H9 (cell line): Measurements from ENCODE around the gene COL4A4. TPM values are rescaled to one million over a fixed set of nuclear protein-coding genes. Genes with fewer than 3 reads are reported as not detected.

Experiments
- DNase-seq: peaks from one replicate; pipeline ENCODE4 v3.0.0-alpha.2; 2017
- H2AFZ ChIP-seq: one replicate; pipeline ENCODE4 v1.6.1; 2013; ENCODE audit warnings: mild to moderate bottlenecking, low read length, control low read depth, moderate library complexity
- H2AK5ac ChIP-seq: 2 replicates; pipeline ENCODE4 v1.6.1; 2013; ENCODE audit warnings: low read length, control low read depth, mixed read lengths; ENCODE audit not compliant: insufficient read length
- H2BK120ac ChIP-seq: one replicate; pipeline ENCODE4 v1.6.1; 2013; ENCODE audit warnings: low read depth, mild to moderate bottlenecking, low read length, control low read depth, inconsistent platforms; ENCODE audit not compliant: poor library complexity, severe bottlenecking
- H2BK12ac ChIP-seq: 2 replicates; pipeline ENCODE4 v1.6.1; 2013; ENCODE audit warnings: low read length, control low read depth, mixed read lengths, low read depth; ENCODE audit not compliant: insufficient read length
- H2BK15ac ChIP-seq: 2 replicates; pipeline ENCODE4 v1.6.1; 2013; ENCODE audit warnings: low read depth, low read length, control low read depth
- H2BK20ac ChIP-seq: one replicate; pipeline ENCODE4 v1.6.1; 2013; ENCODE audit warnings: low read depth, mild to moderate bottlenecking, low read length, control low read depth, inconsistent platforms; ENCODE audit not compliant: poor library complexity, severe bottlenecking
- H2BK5ac ChIP-seq: 2 replicates; pipeline ENCODE4 v1.6.1; 2013; ENCODE audit warnings: low read length, control low read depth, mixed read lengths; ENCODE audit not compliant: insufficient read length
- H3K14ac ChIP-seq: 2 replicates; pipeline ENCODE4 v1.6.1; 2013; ENCODE audit warnings: low read length, control low read depth; ENCODE audit not compliant: insufficient read depth
- H3K18ac ChIP-seq: 2 replicates; pipeline ENCODE4 v1.6.1; 2013; ENCODE audit warnings: low read depth, mild to moderate bottlenecking, mixed read lengths, low read length, control low read depth; ENCODE audit not compliant: insufficient read length
- H3K23ac ChIP-seq: 2 replicates; pipeline ENCODE4 v1.6.1; 2013; ENCODE audit warnings: low read length, control low read depth, mixed read lengths, low read depth; ENCODE audit not compliant: insufficient read length
- H3K23me2 ChIP-seq: 2 replicates; pipeline ENCODE4 v1.6.1; 2013; ENCODE audit warnings: low read depth, mild to moderate bottlenecking, mixed read lengths, low read length, control low read depth; ENCODE audit not compliant: insufficient read length, poor library complexity, severe bottlenecking
- H3K27ac ChIP-seq: 2 replicates; pipeline ENCODE4 v1.5.1; 2013; ENCODE audit warnings: low read length, control low read depth, mixed read lengths, low read depth; ENCODE audit not compliant: insufficient read length
- H3K27me3 ChIP-seq: 2 replicates; pipeline ENCODE4 v1.6.1; 2013; ENCODE audit warnings: low read length, control low read depth, inconsistent platforms; ENCODE audit not compliant: insufficient read depth
- H3K4ac ChIP-seq: 2 replicates; pipeline ENCODE4 v1.6.1; 2013; ENCODE audit warnings: low read depth, mild to moderate bottlenecking, control low read depth, inconsistent platforms, low read length, moderate library complexity
- H3K4me1 ChIP-seq: 2 replicates; pipeline ENCODE4 v1.6.1; 2013; ENCODE audit warnings: low read length, control low read depth, inconsistent platforms; ENCODE audit not compliant: insufficient read depth
- H3K4me2 ChIP-seq: 2 replicates; pipeline ENCODE4 v1.6.1; 2013; ENCODE audit warnings: low read length, control low read depth, mixed read lengths; ENCODE audit not compliant: insufficient read length, insufficient read depth
- H3K56ac ChIP-seq: 2 replicates; pipeline ENCODE4 v1.6.1; 2013; ENCODE audit warnings: low read depth, mild to moderate bottlenecking, mixed read lengths, low read length, control low read depth; ENCODE audit not compliant: insufficient read length
- H3K79me1 ChIP-seq: 2 replicates; pipeline ENCODE4 v1.6.1; 2013; ENCODE audit warnings: low read depth, mild to moderate bottlenecking, moderate library complexity, low read length, control low read depth, inconsistent platforms; ENCODE audit not compliant: insufficient read depth, poor library complexity, severe bottlenecking
- H3K79me2 ChIP-seq: 2 replicates; pipeline ENCODE4 v1.6.1; 2013; ENCODE audit warnings: low read length, control low read depth, inconsistent platforms; ENCODE audit not compliant: insufficient read depth
- H3K9ac ChIP-seq: 2 replicates; pipeline ENCODE4 v1.6.1; 2013; ENCODE audit warnings: low read length, control low read depth, mixed read lengths; ENCODE audit not compliant: insufficient read length; ENCODE audit errors: extremely low read depth
- H3K9me3 ChIP-seq: one replicate; pipeline ENCODE4 v1.6.1; 2013; ENCODE audit warnings: low read depth, low read length, inconsistent platforms; ENCODE audit not compliant: control insufficient read depth
- H3T11ph ChIP-seq: one replicate; pipeline ENCODE4 v1.6.1; 2013; ENCODE audit warnings: mild to moderate bottlenecking, low read length, control low read depth, inconsistent platforms
- H4K20me1 ChIP-seq: one replicate; pipeline ENCODE4 v1.6.1; 2013; ENCODE audit not compliant: control insufficient read depth, insufficient read length, insufficient read depth
- H4K5ac ChIP-seq: 2 replicates; pipeline ENCODE4 v1.6.1; 2013; ENCODE audit warnings: low read depth, mild to moderate bottlenecking, mixed read lengths, low read length, control low read depth; ENCODE audit not compliant: insufficient read length
- H4K8ac ChIP-seq: replicated peaks from 2 replicates; pipeline ENCODE4 v1.6.1; 2013; ENCODE audit warnings: low read length, control low read depth, mixed read lengths, low read depth; ENCODE audit not compliant: insufficient read length
- H4K91ac ChIP-seq: 2 replicates; pipeline ENCODE4 v1.6.1; 2013; ENCODE audit warnings: low read depth, mild to moderate bottlenecking, moderate library complexity, mixed read lengths, low read length, control low read depth; ENCODE audit not compliant: insufficient read length
- H3K27ac Mint-ChIP-seq, 3 experiments: 2 replicates in 2 of 3; 3 replicates in 1 of 3; pipeline ENCODE4 v1.8.0; 2020 to 2021; ENCODE audit warnings: mixed read lengths in 3 of 3, mild to moderate bottlenecking in 1 of 3, moderate library complexity in 1 of 3
- H3K27me3 Mint-ChIP-seq: 2 replicates; pipeline ENCODE4 v1.8.0; 2021; ENCODE audit warnings: low read depth, mild to moderate bottlenecking, moderate library complexity, mixed read lengths
- H3K36me3 Mint-ChIP-seq, 3 experiments: 2 replicates in 2 of 3; 3 replicates in 1 of 3; pipeline ENCODE4 v1.8.0; 2020 to 2021; ENCODE audit warnings: low read depth in 3 of 3, mixed read lengths in 3 of 3; ENCODE audit not compliant: insufficient read depth in 1 of 3
- H3K4me1 Mint-ChIP-seq, 2 experiments: 2 replicates each; pipeline ENCODE4 v1.8.0; 2020; ENCODE audit warnings: mixed read lengths in 2 of 2
- H3K4me3 Mint-ChIP-seq, 2 experiments: 2 replicates in 1 of 2; 3 replicates in 1 of 2; pipeline ENCODE4 v1.8.0; 2020 to 2021; ENCODE audit warnings: mild to moderate bottlenecking in 2 of 2, mixed read lengths in 2 of 2, moderate library complexity in 1 of 2
- H3K9me3 Mint-ChIP-seq, 2 experiments: 2 replicates in 1 of 2; 3 replicates in 1 of 2; pipeline ENCODE4 v1.8.0; 2020; ENCODE audit warnings: mild to moderate bottlenecking in 2 of 2, mixed read lengths in 2 of 2, moderate library complexity in 1 of 2
- CTCF ChIP-seq: fragments of 200-600 bp; sonication (generic); conservative IDR thresholded peaks from 3 replicates; pipeline ENCODE4 v1.8.0; 2021; ENCODE audit warnings: antibody characterized with exemption, mild to moderate bottlenecking
- WGBS: extraction: QIAGEN DNeasy Blood & Tissue Kit; methylation state at CpG from one replicate; pipeline ENCODE4 v1.1.7; 2013; ENCODE audit warnings: missing lambda C conversion rate, low lambda C conversion rate, mixed read lengths; ENCODE audit not compliant: insufficient read length; ENCODE audit errors: extremely low coverage; 5-methylcytosine and 5-hydroxymethylcytosine counted together
- total RNA-seq: library from RNA; stranded (reverse); gene quantifications from 2 replicates; pipeline ENCODE4 v1.2.1, GENCODE V29; 2021

The COL4A4 gene
- total RNA-seq, 1 experiment from 2014 or later, result 0.92 TPM

- Mint-ChIP-seq H3K9me3 (no peaks in the 10 kb centered on the region), H3K4me3 (no peak overlapping the region), H3K36me3 (peaks cover 0 to 4% (median 0%) of the 10 kb centered on the region in 3 experiments; a peak in 1 of 7 replicates), H3K4me1 (peaks cover 3% of the 10 kb centered on the region in 2 experiments; a peak in 1 of 4 replicates), H3K27ac (0 out of 7 replicates have a peak overlapping the region, but pooled peaks of 1 of the 3 experiments have one; percentile 51), H3K27me3 (no peaks in the 10 kb centered on the region)
- Histone ChIP-seq H3K4ac (no peak overlapping the region), H2AFZ (no peak overlapping the region), H4K91ac (no peak overlapping the region), H3T11ph (no peak overlapping the region), H3K56ac (no peak overlapping the region), H2BK5ac (no peak overlapping the region), H2BK15ac (no peak overlapping the region), H3K27me3 (no peaks in the 10 kb centered on the region), H3K23ac (no peak overlapping the region), H3K4me2 (no peak overlapping the region), H4K5ac (no peak overlapping the region), H3K9ac (no peak overlapping the region), H3K23me2 (no peaks in the 10 kb centered on the region), H3K9me3 (no peaks in the 10 kb centered on the region), H3K27ac (no peak overlapping the region), H2BK20ac (no peak overlapping the region), H3K14ac (no peak overlapping the region), H2BK120ac (no peak overlapping the region), H4K8ac (no peak overlapping the region), H3K18ac (no peak overlapping the region), H3K79me2 (no peaks in the 10 kb centered on the region), H4K20me1 (no peaks in the 10 kb centered on the region), H2BK12ac (no peak overlapping the region), H2AK5ac (no peak overlapping the region), H3K79me1 (no peaks in the 10 kb centered on the region), H3K4me1 (no peaks in the 10 kb centered on the region)
- no peak for DNase-seq
- no CpG with 5 or more reads among the region's 3 CpGs for whole genome bisulfite sequencing
- TF ChIP-seq CTCF, result no peak
These were observed 193.6 kb downstream of the COL4A4 start for GRCh38 chr2:226970362-226970761.
